OCI-LY3 (cell line): Measurements from ENCODE around the gene POM121L2.

Experiments used
- CTCF ChIP-seq: fragments of 200-600, 300-600 bp; sonication (generic); IDR thresholded peaks from 2 replicates; pipeline ENCODE4 v1.5.1; 2014; ENCODE audit warnings: antibody characterized with exemption, low read length, low read depth
- EZH2phosphoT487 ChIP-seq: fragments of 200-600 bp; shearing (Covaris generic); IDR thresholded peaks from 2 replicates; pipeline ENCODE4 v1.6.1; 2018; ENCODE audit warnings: antibody characterized with exemption, mixed run types, low read depth

- TF ChIP-seq CTCF, result no peak
- no peak for TF ChIP-seq EZH2phosphoT487
Measured at GRCh38 chr6:27267857-27268434, 44.1 kb downstream of the POM121L2 start.
